Ishikawa (cell line): ENCODE results near the gene VBP1.

Experiments used
- CEBPB ChIP-seq: IDR thresholded peaks from 2 replicates; pipeline ENCODE4 v1.6.1; 2012
- NFIC ChIP-seq: IDR thresholded peaks from 2 replicates; pipeline ENCODE4 v1.6.1; 2012
- TF ChIP-seq, protein P1 (sequence below): IDR thresholded peaks from 2 replicates; pipeline ENCODE4 v1.6.1; 2012
- TF ChIP-seq, protein P2 (sequence below): IDR thresholded peaks from 2 replicates; pipeline ENCODE4 v1.6.1; 2012

DNA sequence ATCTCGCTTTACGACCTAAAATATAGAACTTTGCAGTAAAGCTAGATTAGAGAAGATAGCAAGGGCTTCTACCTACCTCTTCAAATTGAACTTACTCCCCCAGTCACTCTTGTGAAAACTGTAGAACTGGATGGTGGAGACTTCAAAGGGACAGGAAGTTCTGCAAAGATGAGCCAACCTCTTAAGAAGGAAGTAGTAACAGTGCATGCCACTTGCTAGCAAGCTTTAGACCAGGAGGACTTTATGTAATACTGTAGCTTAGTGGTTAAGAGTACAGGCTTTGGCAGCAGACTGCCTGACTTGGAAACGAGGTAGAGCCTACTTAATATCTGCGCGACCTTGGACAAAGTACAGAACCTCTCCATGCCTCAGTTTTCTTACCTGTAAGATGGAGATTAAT is 27.5 kb upstream of the VBP1 start:
- TF ChIP-seq, protein P1, sequence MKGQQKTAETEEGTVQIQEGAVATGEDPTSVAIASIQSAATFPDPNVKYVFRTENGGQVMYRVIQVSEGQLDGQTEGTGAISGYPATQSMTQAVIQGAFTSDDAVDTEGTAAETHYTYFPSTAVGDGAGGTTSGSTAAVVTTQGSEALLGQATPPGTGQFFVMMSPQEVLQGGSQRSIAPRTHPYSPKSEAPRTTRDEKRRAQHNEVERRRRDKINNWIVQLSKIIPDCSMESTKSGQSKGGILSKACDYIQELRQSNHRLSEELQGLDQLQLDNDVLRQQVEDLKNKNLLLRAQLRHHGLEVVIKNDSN = no peak
- TF ChIP-seq CEBPB (no peak), NFIC (no peak)
- TF ChIP-seq, protein P2, sequence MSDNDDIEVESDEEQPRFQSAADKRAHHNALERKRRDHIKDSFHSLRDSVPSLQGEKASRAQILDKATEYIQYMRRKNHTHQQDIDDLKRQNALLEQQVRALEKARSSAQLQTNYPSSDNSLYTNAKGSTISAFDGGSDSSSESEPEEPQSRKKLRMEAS = no peak
